Astrocyte of the cerebellum (primary cell): ENCODE data around the gene IMMP2L.
A peak's percentile ranks its signal among the peaks of the same experiment; 100 is the strongest.

Source experiments
- DNase-seq: peaks from one replicate; pipeline ENCODE4 v3.0.0-alpha.2; 2011; ENCODE audit warnings: low read depth
- H3K4me3 ChIP-seq: 2 replicates; pipeline ENCODE4 v1.5.1; 2011; ENCODE audit warnings: mild to moderate bottlenecking, low read depth, low read length, moderate library complexity
- in situ Hi-C: cut with HindIII; loops from 2 replicates; pipeline ENCODE4 v1.10.0; 2017; ENCODE audit warnings: low sequenced_read_pairs
- TF ChIP-seq, protein P1 (sequence below): IDR thresholded peaks from 2 replicates; pipeline ENCODE4 v1.5.1; 2012; ENCODE audit warnings: low read length, low read depth, moderate library complexity, mild to moderate bottlenecking; ENCODE audit errors: missing control alignments

The IMMP2L gene

DNA sequence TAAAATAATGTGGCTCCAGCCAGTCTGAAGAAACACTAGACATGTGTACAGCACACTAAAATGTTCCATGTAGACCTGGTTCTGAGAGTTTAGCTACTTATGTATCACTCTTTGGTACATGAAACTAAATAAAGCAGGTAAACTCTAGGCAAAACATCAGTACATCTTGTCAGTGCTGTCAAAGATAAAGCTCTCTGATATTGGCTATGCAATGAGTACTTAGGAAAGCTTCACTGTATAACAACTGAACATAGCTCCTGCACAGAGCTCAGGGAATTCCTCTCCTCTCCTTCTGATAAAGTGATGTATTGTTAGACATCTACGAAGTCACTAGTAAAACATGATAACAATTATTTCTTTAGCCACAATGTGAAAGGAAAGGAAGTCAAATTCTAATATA lies 467.9 kb downstream of the IMMP2L start:
- H3K4me3 ChIP-seq, result no peak overlapping the region
- TF ChIP-seq, protein P1, sequence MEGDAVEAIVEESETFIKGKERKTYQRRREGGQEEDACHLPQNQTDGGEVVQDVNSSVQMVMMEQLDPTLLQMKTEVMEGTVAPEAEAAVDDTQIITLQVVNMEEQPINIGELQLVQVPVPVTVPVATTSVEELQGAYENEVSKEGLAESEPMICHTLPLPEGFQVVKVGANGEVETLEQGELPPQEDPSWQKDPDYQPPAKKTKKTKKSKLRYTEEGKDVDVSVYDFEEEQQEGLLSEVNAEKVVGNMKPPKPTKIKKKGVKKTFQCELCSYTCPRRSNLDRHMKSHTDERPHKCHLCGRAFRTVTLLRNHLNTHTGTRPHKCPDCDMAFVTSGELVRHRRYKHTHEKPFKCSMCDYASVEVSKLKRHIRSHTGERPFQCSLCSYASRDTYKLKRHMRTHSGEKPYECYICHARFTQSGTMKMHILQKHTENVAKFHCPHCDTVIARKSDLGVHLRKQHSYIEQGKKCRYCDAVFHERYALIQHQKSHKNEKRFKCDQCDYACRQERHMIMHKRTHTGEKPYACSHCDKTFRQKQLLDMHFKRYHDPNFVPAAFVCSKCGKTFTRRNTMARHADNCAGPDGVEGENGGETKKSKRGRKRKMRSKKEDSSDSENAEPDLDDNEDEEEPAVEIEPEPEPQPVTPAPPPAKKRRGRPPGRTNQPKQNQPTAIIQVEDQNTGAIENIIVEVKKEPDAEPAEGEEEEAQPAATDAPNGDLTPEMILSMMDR, result no peak
- in situ Hi-C loops, result no loop called here
- DNase-seq, result no peak

DNA sequence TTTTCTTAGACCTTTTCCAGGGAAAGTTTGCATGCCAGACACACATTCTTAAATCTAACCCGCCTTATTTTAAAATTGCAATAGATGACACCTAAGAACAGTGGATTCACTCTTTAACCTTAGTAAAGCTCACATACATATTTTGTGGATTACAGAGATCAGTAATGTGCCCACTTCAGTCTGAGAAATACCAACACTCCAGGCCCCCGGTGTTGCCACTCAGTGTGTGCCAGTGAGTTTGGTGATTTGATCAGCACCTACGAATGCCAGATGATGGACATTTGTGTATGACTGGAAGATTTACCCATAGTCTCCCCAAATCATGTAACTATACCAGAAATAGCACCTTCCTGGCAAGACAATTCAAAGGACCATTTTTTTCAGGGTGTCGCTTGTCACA lies 468.8 kb downstream of the IMMP2L start:
- TF ChIP-seq, protein P1, result no peak
- in situ Hi-C loops, result no loop called here
- no peak overlapping the region for H3K4me3 ChIP-seq
- DNase-seq, result no peak

DNA sequence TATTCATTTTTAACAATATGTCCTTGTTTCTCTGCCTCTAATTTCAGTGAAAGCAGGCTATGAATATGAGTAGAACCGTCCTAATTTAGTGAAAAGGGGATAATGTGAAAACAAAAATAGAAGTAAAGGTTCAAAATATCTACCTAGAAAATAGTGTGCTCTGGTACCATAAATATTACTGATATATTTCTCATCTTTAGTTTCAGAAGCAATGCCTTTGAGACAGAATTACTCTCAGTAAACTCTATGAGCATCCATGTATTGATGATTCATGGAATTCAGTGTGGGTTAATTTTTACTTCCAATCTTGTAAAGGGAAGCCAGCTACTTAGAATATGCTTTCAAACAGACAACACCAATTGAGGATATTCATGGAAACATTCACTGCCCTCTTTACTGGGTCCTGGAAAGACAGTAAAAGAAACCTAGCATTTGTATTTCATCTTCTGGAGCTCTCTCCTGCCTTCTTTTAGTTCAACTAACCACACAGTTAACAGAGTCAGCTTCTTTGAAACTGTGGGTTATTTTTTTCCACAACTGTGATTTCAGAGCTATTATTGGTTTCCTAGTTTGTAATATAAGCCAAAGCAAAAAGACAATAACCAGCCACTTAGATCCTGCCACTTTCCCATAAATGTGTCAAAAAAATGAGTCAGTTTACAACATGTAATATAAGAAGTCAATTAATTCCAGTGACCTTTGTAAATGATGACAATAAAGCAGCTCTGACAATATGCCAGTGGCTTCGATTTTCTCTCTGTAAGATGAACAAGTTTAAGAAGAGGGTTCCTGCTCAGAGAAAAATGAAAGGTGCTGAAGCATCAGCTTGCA lies 469.7 kb downstream of the IMMP2L start:
- in situ Hi-C loops, result no loop called here
- TF ChIP-seq, protein P1, result no peak
- peak overlapping the region; percentile 46 for H3K4me3 ChIP-seq
- DNase-seq, result no peak

DNA sequence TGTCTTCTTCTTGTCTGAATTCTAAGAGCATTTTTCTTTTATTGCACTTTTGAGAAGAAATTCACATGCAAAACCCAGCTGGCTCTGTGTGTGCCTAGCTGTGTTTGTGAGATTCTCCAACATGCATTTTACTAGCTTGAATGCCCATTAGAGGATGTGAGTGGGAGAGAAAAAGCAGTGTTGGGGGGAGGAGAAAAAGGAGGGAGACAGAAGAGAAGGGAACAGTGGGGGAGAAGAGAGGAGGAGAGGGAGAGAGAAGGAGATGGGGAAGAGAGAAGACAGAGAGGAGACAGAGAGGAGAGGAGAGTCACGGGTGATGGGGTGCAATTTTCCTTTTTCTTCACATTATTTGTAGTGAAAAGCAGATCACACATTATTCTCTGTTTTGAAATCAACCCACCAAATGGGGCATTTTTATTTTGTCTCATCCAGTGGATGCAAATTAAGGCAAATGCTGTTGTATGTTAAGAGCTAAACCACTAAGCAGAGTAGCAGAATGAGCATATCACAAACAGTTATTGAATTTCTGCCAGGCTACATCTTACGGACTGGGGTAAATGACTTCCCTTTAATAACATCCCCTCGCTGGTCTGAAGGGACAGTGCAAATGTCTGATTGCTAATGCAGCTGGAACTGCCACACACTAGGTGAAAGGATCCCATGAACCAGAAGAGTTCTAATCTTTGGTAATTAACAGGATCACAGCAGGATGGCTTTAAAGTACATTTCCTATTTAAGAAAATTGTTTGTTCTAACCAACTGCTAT lies 470.5 kb downstream of the IMMP2L start:
- in situ Hi-C loops, result no loop called here
- DNase-seq, result no peak
- H3K4me3 ChIP-seq, result peak overlapping the region; percentile 46
- TF ChIP-seq, protein P1, result no peak

DNA sequence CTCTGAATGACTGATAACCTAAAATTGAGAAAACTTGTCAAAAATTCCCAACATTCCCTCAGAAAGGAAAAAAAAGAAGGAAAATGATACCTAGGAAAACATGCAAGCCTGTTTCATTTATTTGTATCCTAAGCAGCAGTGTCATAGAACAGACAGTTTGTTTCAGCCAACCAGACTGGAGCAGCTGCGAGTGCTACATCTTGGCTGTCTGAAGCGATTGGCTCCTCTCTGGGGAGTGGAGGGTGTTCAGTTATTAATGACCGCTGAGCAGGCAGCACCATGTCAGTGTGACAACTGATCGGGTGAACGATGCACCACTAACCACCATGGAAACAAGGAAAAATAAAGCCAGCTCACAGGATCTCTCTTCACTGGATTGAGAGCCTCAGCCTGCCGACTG lies 471.4 kb downstream of the IMMP2L start, which contains the start of gene LRRN3:
Gene LRRN3 (plus strand): TSS at position 282 of the 400 bp plus-strand sequence. CDS start 31,646 bp downstream, outside the sequence.
- DNase-seq, result no peak
- in situ Hi-C loops, result no loop called here
- H3K4me3 ChIP-seq, result peak within 1 kb of the TSS; percentile 46
- TF ChIP-seq, protein P1, result no peak

DNA sequence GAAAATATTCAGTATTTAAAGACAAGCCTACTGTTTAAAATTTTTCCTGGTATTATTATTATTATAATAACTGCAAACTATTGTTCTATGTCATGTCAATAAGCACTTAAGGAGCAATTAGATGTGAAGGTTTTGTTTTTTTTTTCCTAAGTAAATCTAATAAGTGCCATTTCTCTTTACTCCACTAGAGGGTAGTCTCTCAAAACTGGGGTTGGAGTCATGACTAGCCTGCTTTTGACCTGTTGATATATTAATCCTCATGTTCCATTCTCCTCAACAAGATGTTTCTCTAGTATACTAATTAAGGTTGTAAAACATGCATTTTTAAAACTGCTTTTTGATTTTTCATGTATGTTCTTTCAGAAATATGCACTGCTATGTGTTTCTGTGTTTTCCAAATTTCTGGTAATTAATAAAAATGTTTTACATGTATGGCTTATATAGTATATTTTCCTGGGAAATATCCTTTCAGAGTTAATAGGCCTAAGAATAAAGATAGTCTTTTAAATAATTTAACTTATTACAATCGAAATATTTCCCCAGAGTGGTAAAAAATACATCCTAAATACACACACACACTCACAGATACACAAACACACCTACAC lies 472.4 kb downstream of the IMMP2L start:
- no peak for DNase-seq
- in situ Hi-C loops, result no loop called here

More for the DNA sequence above, 472.4 kb downstream of the IMMP2L start:
- TF ChIP-seq, protein P1, result peak; percentile 68
- H3K4me3 ChIP-seq, result no peak overlapping the region
